Fibroblast of mammary gland (primary cell): ENCODE results near the gene TMEM114.
A peak's percentile ranks its signal among the peaks of the same experiment; 100 is the strongest.

Experiments
- DNase-seq: peaks from one replicate; pipeline ENCODE4 v3.0.0-alpha.2; 2010; ENCODE audit warnings: low read depth
- H3K4me3 ChIP-seq: 2 replicates; pipeline ENCODE4 v1.5.1; 2011; ENCODE audit warnings: low read depth, mild to moderate bottlenecking, low read length, moderate library complexity; ENCODE audit not compliant: control insufficient read depth
- TF ChIP-seq, protein P1 (sequence below): conservative IDR thresholded peaks from 2 replicates; pipeline ENCODE4 v1.5.1; 2011; ENCODE audit warnings: low read depth, low read length, inconsistent platforms; ENCODE audit not compliant: control insufficient read depth, insufficient read depth

Gene TMEM114

DNA sequence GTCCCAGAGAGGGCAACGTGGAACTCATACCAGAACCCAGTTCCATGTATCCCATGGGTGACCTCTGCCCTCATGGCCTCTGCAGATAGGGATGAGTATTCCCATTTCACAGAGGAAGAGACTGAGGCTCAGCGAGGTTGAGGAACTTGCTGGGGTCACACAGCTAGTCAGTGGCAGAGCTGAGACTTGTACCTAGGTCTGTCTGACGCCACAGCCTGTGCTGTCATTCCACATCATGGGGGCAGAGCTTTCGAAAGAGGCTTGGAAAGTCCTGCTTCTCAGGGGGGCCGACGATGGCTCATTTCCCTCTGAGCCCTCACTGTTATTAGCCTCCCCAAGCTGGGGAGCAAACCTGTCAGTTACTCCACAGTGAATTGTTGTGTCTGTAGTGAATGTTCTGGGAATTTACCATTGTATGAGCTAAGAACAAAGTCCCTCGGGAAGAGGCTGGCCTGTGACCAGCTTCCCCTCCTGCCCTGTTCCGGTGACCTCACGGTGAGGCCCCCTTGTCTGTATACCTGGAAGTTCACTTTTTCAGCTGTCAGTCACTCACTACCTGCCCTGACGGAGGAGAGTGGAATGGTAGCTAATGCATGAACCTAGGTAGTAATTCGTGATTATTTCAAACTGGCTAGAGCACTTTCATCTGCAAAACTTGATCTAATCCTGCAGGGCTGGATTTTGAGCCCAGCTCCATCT is 40.1 kb upstream of the TMEM114 start:
- no peak overlapping the region for H3K4me3 ChIP-seq
- TF ChIP-seq, protein P1, sequence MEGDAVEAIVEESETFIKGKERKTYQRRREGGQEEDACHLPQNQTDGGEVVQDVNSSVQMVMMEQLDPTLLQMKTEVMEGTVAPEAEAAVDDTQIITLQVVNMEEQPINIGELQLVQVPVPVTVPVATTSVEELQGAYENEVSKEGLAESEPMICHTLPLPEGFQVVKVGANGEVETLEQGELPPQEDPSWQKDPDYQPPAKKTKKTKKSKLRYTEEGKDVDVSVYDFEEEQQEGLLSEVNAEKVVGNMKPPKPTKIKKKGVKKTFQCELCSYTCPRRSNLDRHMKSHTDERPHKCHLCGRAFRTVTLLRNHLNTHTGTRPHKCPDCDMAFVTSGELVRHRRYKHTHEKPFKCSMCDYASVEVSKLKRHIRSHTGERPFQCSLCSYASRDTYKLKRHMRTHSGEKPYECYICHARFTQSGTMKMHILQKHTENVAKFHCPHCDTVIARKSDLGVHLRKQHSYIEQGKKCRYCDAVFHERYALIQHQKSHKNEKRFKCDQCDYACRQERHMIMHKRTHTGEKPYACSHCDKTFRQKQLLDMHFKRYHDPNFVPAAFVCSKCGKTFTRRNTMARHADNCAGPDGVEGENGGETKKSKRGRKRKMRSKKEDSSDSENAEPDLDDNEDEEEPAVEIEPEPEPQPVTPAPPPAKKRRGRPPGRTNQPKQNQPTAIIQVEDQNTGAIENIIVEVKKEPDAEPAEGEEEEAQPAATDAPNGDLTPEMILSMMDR, result no peak
- no peak for DNase-seq

DNA sequence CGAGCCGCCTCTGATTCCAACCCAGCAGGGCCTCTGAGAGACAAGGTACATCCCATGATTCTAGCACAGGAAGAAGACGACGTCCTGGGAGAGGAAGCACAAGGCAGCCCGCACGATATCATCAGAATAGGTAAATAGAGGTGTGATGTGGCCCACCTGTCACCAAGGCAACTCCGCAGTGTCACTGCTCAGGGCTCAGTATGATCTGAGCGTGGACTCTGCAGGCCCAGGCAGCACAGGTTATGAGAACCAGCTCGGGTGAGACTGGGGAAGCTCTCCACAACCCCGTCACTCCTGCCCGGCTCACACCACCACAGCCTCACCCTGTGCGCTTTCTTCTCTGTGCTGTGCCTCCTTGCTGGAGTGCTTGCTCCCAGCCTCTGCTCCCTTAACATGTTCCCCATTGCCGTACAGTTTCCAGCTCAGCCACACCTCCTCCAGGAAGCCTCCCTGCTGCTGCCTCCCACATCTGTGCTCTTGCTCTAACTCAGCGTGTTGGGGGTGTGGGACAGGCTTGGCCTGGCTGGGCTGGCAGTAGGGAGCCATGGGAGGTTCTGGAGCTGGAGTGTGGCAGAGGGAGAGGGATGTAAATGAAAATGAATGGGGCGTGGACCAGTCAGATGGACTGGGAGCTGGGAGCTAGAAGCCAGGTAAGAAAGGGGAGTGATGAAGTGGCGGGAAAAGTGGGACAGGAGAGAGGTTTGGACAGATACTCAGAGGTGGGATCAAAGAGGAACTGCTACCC is 38.8 kb upstream of the TMEM114 start:
- TF ChIP-seq, protein P1, result no peak
- H3K4me3 ChIP-seq, result no peak overlapping the region
- no peak for DNase-seq

DNA sequence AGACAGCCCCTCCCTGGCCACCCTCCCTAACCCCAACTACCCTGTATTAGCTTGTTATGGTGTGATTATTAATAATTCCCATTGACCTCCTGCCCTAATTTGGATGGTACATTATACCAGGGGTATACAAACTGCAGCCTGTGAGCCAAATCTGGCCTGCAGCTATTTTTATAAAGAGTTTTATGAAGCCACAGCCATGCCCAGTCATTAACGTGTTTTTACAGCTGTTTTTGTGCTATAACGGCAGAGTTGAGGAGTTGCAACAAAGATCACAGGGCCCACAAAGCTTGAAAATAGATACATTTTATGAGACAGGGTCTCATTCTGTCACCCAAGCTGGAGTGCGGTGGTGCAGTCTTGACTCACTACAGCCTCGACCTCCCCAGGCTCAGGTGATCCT is 37.1 kb upstream of the TMEM114 start:
- no peak for DNase-seq
- H3K4me3 ChIP-seq, result no peak overlapping the region
- TF ChIP-seq, protein P1, result no peak

DNA sequence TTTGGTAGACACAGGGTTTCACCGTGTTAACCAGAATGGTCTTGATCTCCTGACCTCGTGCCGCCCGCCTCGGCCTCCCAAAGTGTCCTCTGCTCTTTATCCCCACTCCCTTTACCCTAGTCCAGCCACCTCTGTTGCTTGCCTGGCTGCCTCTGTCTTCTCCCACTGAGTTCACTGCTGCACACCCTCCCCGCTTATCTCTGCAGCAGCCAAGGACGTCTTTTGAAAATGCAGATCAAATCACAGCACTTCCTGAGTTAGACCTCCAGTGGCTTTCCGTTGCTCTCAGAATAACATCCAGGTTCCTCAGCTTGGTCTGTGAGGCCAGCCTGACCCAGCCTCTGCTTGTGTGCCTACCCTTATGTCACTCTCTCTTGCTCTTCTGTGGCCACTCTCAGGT is 36.6 kb upstream of the TMEM114 start:
- no peak overlapping the region for H3K4me3 ChIP-seq
- TF ChIP-seq, protein P1, result no peak
- no peak for DNase-seq

DNA sequence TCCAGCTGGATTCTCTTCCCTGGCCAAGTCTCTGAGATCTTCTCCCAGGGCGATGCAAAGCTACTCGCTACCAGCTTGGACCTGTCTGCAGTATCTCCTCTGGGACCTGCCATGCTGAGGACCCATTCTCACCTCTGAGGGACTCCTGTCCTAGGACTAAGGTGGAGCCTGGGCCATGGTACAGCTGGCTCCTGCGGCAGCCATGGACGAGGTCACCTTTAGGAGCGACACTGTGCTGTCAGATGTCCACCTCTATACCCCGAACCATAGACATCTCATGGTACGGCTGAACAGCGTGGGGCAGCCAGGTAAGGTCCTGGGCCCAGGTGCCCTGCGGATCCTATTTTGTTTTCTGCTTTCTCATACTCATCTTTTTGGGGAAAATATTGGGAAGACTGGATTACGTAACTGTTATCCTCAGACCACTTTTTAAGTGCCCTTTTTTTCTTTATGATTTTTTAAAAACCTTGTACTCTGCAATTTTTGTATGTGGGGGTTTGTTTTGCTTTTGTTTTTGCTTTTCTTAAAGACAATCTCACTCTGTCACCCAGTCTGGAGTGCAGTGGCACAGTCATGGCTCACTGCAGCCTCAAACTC is 35.3 kb upstream of the TMEM114 start:
- TF ChIP-seq, protein P1, result no peak
- no peak for DNase-seq
- H3K4me3 ChIP-seq, result no peak overlapping the region

DNA sequence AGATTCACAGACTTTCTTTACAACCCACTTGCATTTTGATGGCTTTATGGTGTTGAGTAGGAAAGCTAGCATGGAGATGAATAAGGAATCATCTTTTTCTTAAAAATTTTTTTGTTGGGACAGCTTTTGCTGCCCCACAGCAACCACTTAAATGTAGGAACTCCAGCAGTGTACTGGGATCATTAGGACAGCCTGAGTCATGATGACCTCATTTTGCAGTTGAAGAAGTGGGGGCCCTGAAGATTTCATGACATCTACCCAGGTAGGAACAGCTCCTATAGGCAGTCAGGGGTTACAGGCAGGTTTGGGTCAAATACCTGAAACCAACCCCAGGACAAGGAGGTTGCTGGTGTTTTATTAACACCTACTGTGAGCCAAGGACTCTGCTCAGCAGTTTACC is 33.3 kb upstream of the TMEM114 start:
- DNase-seq, result peak; percentile 61
- TF ChIP-seq, protein P1, result no peak
- no peak overlapping the region for H3K4me3 ChIP-seq
